Retinal pigment epithelial cell (primary cell): ENCODE results near the gene MADD.

Experiments
- DNase-seq: peaks from one replicate; pipeline ENCODE4 v3.0.0-alpha.2; 2010; ENCODE audit warnings: low read depth
- H3K4me3 ChIP-seq: 2 replicates; pipeline ENCODE4 v1.5.1; 2011; ENCODE audit warnings: mild to moderate bottlenecking, low read length, control low read depth, moderate library complexity
- TF ChIP-seq, protein P1 (sequence below): conservative IDR thresholded peaks from 2 replicates; pipeline ENCODE4 v1.5.1; 2011; ENCODE audit warnings: low read depth, low read length, control low read depth, inconsistent platforms

Gene MADD

GRCh38 chr11:47284151-47284550 is 14.2 kb downstream of the MADD start:
- no peak overlapping the region for H3K4me3 ChIP-seq
- TF ChIP-seq, protein P1, sequence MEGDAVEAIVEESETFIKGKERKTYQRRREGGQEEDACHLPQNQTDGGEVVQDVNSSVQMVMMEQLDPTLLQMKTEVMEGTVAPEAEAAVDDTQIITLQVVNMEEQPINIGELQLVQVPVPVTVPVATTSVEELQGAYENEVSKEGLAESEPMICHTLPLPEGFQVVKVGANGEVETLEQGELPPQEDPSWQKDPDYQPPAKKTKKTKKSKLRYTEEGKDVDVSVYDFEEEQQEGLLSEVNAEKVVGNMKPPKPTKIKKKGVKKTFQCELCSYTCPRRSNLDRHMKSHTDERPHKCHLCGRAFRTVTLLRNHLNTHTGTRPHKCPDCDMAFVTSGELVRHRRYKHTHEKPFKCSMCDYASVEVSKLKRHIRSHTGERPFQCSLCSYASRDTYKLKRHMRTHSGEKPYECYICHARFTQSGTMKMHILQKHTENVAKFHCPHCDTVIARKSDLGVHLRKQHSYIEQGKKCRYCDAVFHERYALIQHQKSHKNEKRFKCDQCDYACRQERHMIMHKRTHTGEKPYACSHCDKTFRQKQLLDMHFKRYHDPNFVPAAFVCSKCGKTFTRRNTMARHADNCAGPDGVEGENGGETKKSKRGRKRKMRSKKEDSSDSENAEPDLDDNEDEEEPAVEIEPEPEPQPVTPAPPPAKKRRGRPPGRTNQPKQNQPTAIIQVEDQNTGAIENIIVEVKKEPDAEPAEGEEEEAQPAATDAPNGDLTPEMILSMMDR: no peak
- DNase-seq: no peak

- DNase-seq: no peak
- TF ChIP-seq, protein P1: no peak
Observed at GRCh38 chr11:47285969-47286770, 16.2 kb downstream of the MADD start.

GRCh38 chr11:47288066-47288465 is 18.1 kb downstream of the MADD start:
- TF ChIP-seq, protein P1: no peak
- no peak overlapping the region for H3K4me3 ChIP-seq
- no peak for DNase-seq

More at GRCh38 chr11:47285969-47286770, 16.2 kb downstream of the MADD start:
- no peak overlapping the region for H3K4me3 ChIP-seq

GRCh38 chr11:47289856-47290255 is 19.9 kb downstream of the MADD start:
- TF ChIP-seq, protein P1: no peak
- DNase-seq: no peak
- H3K4me3 ChIP-seq: no peak overlapping the region

DNA sequence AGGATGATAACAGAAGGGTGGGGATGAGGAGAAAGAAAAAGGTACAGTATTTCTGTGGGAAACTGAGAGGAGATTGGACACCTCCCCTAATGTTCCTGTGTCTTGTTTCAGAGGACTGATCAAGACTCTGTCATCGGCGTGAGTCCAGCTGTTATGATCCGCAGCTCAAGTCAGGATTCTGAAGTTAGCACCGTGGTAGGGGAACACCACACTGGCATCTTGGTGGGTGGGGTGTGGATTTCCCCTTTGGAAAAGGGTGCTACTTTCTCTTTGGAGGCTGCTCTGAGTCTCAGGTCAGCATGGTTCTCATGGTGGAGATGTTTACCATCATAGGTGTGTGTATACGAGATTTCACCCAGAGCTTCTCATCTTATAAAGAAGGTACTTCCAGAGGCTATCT is 25.5 kb downstream of the MADD start:
- TF ChIP-seq, protein P1: no peak
- H3K4me3 ChIP-seq: no peak overlapping the region
- DNase-seq: no peak

- no peak for DNase-seq
- TF ChIP-seq, protein P1: no peak
Observed at GRCh38 chr11:47296045-47296444, 26.1 kb downstream of the MADD start.

GRCh38 chr11:47299078-47299477 is 29.1 kb downstream of the MADD start:
- TF ChIP-seq, protein P1: no peak
- no peak overlapping the region for H3K4me3 ChIP-seq
- no peak for DNase-seq

More at GRCh38 chr11:47296045-47296444, 26.1 kb downstream of the MADD start:
- no peak overlapping the region for H3K4me3 ChIP-seq
